ENCODE results near the gene DDX52. TPM values are rescaled to one million over a fixed set of nuclear protein-coding genes. Genes with fewer than 3 reads are reported as not detected.

DDX52 gene
- total RNA-seq, 1 experiment from 2014 or later, result 25.7 TPM

GRCh38 chr17:37609170-37610040 lies 33.8 kb downstream of the DDX52 start, which contains the start of gene SYNRG:
TSS of gene SYNRG (minus strand) at chr17:37609418. CDS start at chr17:37609355, 63 bp downstream.
- H3K27me3 ChIP-seq, result no peaks in the 10 kb centered on the region
- DNase-seq, result peak; percentile 99
- H3K9me3 ChIP-seq, result peaks cover 3% of the 10 kb centered on the region
- H3K36me3 ChIP-seq, result peaks cover 32% of the 10 kb centered on the region
- H3K4me3 ChIP-seq, result peak within 1 kb of the TSS; percentile 73

- Histone ChIP-seq H3K4me3 (peak overlapping the region; percentile 73), H3K9me3 (peaks cover 9% of the 10 kb centered on the region), H3K27me3 (no peaks in the 10 kb centered on the region), H3K36me3 (peaks cover 37% of the 10 kb centered on the region)
- no peak for DNase-seq
Observed at GRCh38 chr17:37608351-37609169, 34.7 kb downstream of the DDX52 start.

- H3K36me3 ChIP-seq, result peaks cover 38% of the 10 kb centered on the region
- peaks cover 12% of the 10 kb centered on the region for H3K9me3 ChIP-seq
- peak overlapping the region; percentile 73 for H3K4me3 ChIP-seq
- no peak for DNase-seq
- no peaks in the 10 kb centered on the region for H3K27me3 ChIP-seq
Observed at GRCh38 chr17:37607637-37608331, 35.5 kb downstream of the DDX52 start.

- DNase-seq, result no peak
- Histone ChIP-seq H3K9me3 (peaks cover 12% of the 10 kb centered on the region), H3K27me3 (no peaks in the 10 kb centered on the region), H3K4me3 (no peak overlapping the region), H3K36me3 (peaks cover 32% of the 10 kb centered on the region)
Observed at GRCh38 chr17:37605813-37606505, 37.3 kb downstream of the DDX52 start.

- DNase-seq, result no peak
- peaks cover 32% of the 10 kb centered on the region for H3K36me3 ChIP-seq
- no peaks in the 10 kb centered on the region for H3K27me3 ChIP-seq
- H3K9me3 ChIP-seq, result peaks cover 12% of the 10 kb centered on the region
- no peak overlapping the region for H3K4me3 ChIP-seq
Observed at GRCh38 chr17:37605081-37605480, 38.2 kb downstream of the DDX52 start.

- no peak overlapping the region for H3K4me3 ChIP-seq
- DNase-seq, result no peak
- H3K36me3 ChIP-seq, result peaks cover 32% of the 10 kb centered on the region
- H3K27me3 ChIP-seq, result no peaks in the 10 kb centered on the region
- peaks cover 12% of the 10 kb centered on the region for H3K9me3 ChIP-seq
Observed at GRCh38 chr17:37604556-37604955, 38.7 kb downstream of the DDX52 start.

- Histone ChIP-seq H3K27me3 (no peaks in the 10 kb centered on the region), H3K36me3 (peaks cover 44% of the 10 kb centered on the region)
- DNase-seq, result no peak
Observed at GRCh38 chr17:37598145-37598544, 45.1 kb downstream of the DDX52 start.

GRCh38 chr17:37592291-37592690 lies 51.0 kb downstream of the DDX52 start:
- no peaks in the 10 kb centered on the region for H3K27me3 ChIP-seq
- peaks cover 45% of the 10 kb centered on the region for H3K36me3 ChIP-seq
- no peak for DNase-seq
- no peaks in the 10 kb centered on the region for H3K9me3 ChIP-seq
- no peak overlapping the region for H3K4me3 ChIP-seq

More at GRCh38 chr17:37598145-37598544, 45.1 kb downstream of the DDX52 start:
- no peak overlapping the region for H3K4me3 ChIP-seq
- H3K9me3 ChIP-seq, result no peaks in the 10 kb centered on the region

- Histone ChIP-seq H3K9me3 (no peaks in the 10 kb centered on the region), H3K27me3 (no peaks in the 10 kb centered on the region), H3K4me3 (no peak overlapping the region), H3K36me3 (peaks cover 43% of the 10 kb centered on the region)
- no peak for DNase-seq
Observed at GRCh38 chr17:37585066-37585465, 58.2 kb downstream of the DDX52 start.

- no peak for DNase-seq
- no peaks in the 10 kb centered on the region for H3K27me3 ChIP-seq
- no peak overlapping the region for H3K4me3 ChIP-seq
- H3K9me3 ChIP-seq, result peaks cover 6% of the 10 kb centered on the region
- peaks cover 56% of the 10 kb centered on the region for H3K36me3 ChIP-seq
Observed at GRCh38 chr17:37576281-37576680, 67.0 kb downstream of the DDX52 start.

- Histone ChIP-seq H3K36me3 (peaks cover 62% of the 10 kb centered on the region), H3K9me3 (peaks cover 6% of the 10 kb centered on the region), H3K4me3 (no peak overlapping the region), H3K27me3 (no peaks in the 10 kb centered on the region)
- DNase-seq, result no peak
Observed at GRCh38 chr17:37574427-37574826, 68.8 kb downstream of the DDX52 start.

GRCh38 chr17:37571674-37572073 lies 71.6 kb downstream of the DDX52 start:
- peaks cover 6% of the 10 kb centered on the region for H3K9me3 ChIP-seq
- no peaks in the 10 kb centered on the region for H3K27me3 ChIP-seq
- peaks cover 66% of the 10 kb centered on the region for H3K36me3 ChIP-seq
- H3K4me3 ChIP-seq, result no peak overlapping the region
- no peak for DNase-seq

GRCh38 chr17:37570527-37571093 lies 72.6 kb downstream of the DDX52 start:
- Histone ChIP-seq H3K9me3 (peaks cover 6% of the 10 kb centered on the region), H3K4me3 (no peak overlapping the region), H3K36me3 (peaks cover 69% of the 10 kb centered on the region), H3K27me3 (no peaks in the 10 kb centered on the region)
- DNase-seq, result peak; percentile 69

- Histone ChIP-seq H3K9me3 (no peaks in the 10 kb centered on the region), H3K4me3 (no peak overlapping the region), H3K36me3 (peaks cover 54% of the 10 kb centered on the region), H3K27me3 (no peaks in the 10 kb centered on the region)
- no peak for DNase-seq
Observed at GRCh38 chr17:37568350-37569053, 74.7 kb downstream of the DDX52 start.

- Histone ChIP-seq H3K4me3 (no peak overlapping the region), H3K36me3 (peaks cover 48% of the 10 kb centered on the region), H3K9me3 (no peaks in the 10 kb centered on the region), H3K27me3 (no peaks in the 10 kb centered on the region)
- DNase-seq, result no peak
Observed at GRCh38 chr17:37567538-37567937, 75.7 kb downstream of the DDX52 start.

All from MG63 (cell line).